Measurements from ENCODE around the gene DCLK1. TPM values are rescaled to one million over a fixed set of nuclear protein-coding genes. Genes with fewer than 3 reads are reported as not detected.

The DCLK1 gene
- total RNA-seq, 2 donors from 2014 or later: 3.8 to 3.9 TPM

DNA sequence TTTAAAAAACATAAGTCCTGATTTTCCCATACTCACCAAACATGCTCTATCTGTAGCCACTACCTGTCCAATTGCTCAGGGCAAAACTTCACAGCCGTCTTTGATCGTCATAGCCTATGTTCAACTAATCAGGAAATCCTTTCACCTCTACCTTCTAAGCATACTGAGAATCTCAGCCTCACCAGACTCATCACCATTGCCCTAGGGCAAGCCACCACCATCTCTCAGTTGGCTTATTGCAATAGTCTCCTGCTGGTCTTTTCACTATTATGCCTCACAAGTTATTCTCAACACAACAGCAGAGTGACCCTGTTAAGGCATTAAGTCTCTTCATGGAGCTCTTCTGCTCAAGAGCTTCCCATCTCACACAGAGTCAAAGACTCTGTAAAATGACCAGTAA lies 394.3 kb downstream of the DCLK1 start:
- 41% methylated on average over 2 of the region's 2 CpGs for WGBS
- no peak overlapping the region for H3K27ac ChIP-seq
- no peaks in the 10 kb centered on the region for H3K27me3 ChIP-seq (replicated peaks; ENCODE audit: insufficient read depth)
- H3K4me3 ChIP-seq: no peak overlapping the region
- no peaks in the 10 kb centered on the region for H3K4me1 ChIP-seq (replicated peaks)
- no peaks in the 10 kb centered on the region for H3K36me3 ChIP-seq
- no peaks in the 10 kb centered on the region for H3K9me3 ChIP-seq
- TF ChIP-seq POLR2A (IDR thresholded peaks at IDR 0.05): no peak
- TF ChIP-seq POLR2AphosphoS5 (IDR thresholded peaks at IDR 0.05): no peak
- TF ChIP-seq, protein P1, sequence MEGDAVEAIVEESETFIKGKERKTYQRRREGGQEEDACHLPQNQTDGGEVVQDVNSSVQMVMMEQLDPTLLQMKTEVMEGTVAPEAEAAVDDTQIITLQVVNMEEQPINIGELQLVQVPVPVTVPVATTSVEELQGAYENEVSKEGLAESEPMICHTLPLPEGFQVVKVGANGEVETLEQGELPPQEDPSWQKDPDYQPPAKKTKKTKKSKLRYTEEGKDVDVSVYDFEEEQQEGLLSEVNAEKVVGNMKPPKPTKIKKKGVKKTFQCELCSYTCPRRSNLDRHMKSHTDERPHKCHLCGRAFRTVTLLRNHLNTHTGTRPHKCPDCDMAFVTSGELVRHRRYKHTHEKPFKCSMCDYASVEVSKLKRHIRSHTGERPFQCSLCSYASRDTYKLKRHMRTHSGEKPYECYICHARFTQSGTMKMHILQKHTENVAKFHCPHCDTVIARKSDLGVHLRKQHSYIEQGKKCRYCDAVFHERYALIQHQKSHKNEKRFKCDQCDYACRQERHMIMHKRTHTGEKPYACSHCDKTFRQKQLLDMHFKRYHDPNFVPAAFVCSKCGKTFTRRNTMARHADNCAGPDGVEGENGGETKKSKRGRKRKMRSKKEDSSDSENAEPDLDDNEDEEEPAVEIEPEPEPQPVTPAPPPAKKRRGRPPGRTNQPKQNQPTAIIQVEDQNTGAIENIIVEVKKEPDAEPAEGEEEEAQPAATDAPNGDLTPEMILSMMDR (IDR thresholded peaks at IDR 0.05): no peak
- intact Hi-C loops (cut with DNase I): no loop called here
- no peak for DNase-seq (ENCODE audit: low spot score)

- Histone ChIP-seq H3K4me3 (no peak overlapping the region), H3K27ac (no peak overlapping the region), H3K36me3 (no peaks in the 10 kb centered on the region), H3K4me1 (replicated peaks) (no peaks in the 10 kb centered on the region), H3K9me3 (no peaks in the 10 kb centered on the region), H3K27me3 (replicated peaks; ENCODE audit: insufficient read depth) (no peaks in the 10 kb centered on the region)
- DNase-seq (ENCODE audit: low spot score): no peak
- WGBS: 73% methylated on average over 4 of the region's 4 CpGs
- TF ChIP-seq, protein P1 (IDR thresholded peaks at IDR 0.05): no peak
- TF ChIP-seq POLR2A (IDR thresholded peaks at IDR 0.05) (no peak), POLR2AphosphoS5 (IDR thresholded peaks at IDR 0.05) (no peak)
- intact Hi-C loops (cut with DNase I): no loop called here
Measured at GRCh38 chr13:35733827-35734226, 397.4 kb downstream of the DCLK1 start.

GRCh38 chr13:35732565-35732964 lies 398.6 kb downstream of the DCLK1 start:
- no peak overlapping the region for H3K27ac ChIP-seq
- no peaks in the 10 kb centered on the region for H3K9me3 ChIP-seq
- H3K4me1 ChIP-seq (replicated peaks): no peaks in the 10 kb centered on the region
- no peaks in the 10 kb centered on the region for H3K27me3 ChIP-seq (replicated peaks; ENCODE audit: insufficient read depth)
- 70% methylated on average over 4 of the region's 4 CpGs for WGBS
- H3K36me3 ChIP-seq: no peaks in the 10 kb centered on the region
- no peak overlapping the region for H3K4me3 ChIP-seq
- intact Hi-C loops (cut with DNase I): no loop called here
- no peak for TF ChIP-seq POLR2A (IDR thresholded peaks at IDR 0.05)
- no peak for TF ChIP-seq POLR2AphosphoS5 (IDR thresholded peaks at IDR 0.05)
- TF ChIP-seq, protein P1 (IDR thresholded peaks at IDR 0.05): no peak
- no peak for DNase-seq (ENCODE audit: low spot score)

GRCh38 chr13:35731471-35731870 lies 399.7 kb downstream of the DCLK1 start:
- Histone ChIP-seq H3K9me3 (no peaks in the 10 kb centered on the region), H3K36me3 (no peaks in the 10 kb centered on the region), H3K4me3 (no peak overlapping the region), H3K27me3 (replicated peaks; ENCODE audit: insufficient read depth) (no peaks in the 10 kb centered on the region), H3K4me1 (replicated peaks) (no peaks in the 10 kb centered on the region), H3K27ac (no peak overlapping the region)
- no peak for DNase-seq (ENCODE audit: low spot score)
- TF ChIP-seq, protein P1 (IDR thresholded peaks at IDR 0.05): no peak
- TF ChIP-seq POLR2A (IDR thresholded peaks at IDR 0.05) (no peak), POLR2AphosphoS5 (IDR thresholded peaks at IDR 0.05) (no peak)
- 99% methylated on average over 4 of the region's 4 CpGs for WGBS
- intact Hi-C loops (cut with DNase I): no loop called here

DNA sequence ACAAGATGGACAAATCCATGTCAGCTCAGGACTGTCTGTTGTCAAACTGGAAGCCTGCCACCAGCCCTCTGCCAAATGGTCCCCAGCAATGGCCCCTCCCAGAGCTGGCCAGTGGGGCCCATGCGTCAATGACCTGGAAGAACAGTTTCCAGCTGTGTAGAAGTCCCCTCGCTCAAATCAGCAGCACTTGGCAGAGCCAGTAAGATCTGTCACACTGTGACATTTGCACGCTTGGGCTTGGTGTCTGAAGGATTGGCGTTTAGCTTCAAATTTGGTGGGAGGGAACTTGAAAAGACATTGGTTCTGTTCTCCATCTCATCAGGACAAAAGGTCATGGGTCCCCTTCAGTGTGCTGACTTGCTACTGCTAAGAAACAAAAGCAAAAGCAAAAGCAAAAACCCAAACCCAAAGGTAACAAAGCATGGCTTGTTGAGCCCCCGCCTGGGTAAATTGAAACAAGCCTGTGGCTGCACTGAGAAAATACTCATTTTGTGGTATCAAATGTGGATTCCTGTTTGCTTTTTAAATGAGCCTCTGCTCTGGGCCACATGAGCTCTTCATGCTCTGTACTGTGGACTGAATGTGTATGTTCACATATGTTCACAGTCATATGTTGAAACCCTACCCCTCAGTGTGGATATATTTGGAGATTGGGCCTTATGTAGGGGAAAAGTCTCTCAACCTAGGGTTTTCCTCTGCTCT lies 401.1 kb downstream of the DCLK1 start:
- TF ChIP-seq, protein P1 (IDR thresholded peaks at IDR 0.05): no peak
- TF ChIP-seq POLR2A (IDR thresholded peaks at IDR 0.05) (no peak), POLR2AphosphoS5 (IDR thresholded peaks at IDR 0.05) (no peak)
- no peak overlapping the region for H3K4me3 ChIP-seq
- intact Hi-C loops (cut with DNase I): no loop called here
- DNase-seq (ENCODE audit: low spot score): no peak
- H3K9me3 ChIP-seq: no peaks in the 10 kb centered on the region
- 66% methylated on average over 5 of the region's 5 CpGs for WGBS
- no peaks in the 10 kb centered on the region for H3K36me3 ChIP-seq
- H3K4me1 ChIP-seq (replicated peaks): no peaks in the 10 kb centered on the region
- no peaks in the 10 kb centered on the region for H3K27me3 ChIP-seq (replicated peaks; ENCODE audit: insufficient read depth)
- no peak overlapping the region for H3K27ac ChIP-seq

Measured in prostate gland (tissue), 2 donors.